Liver (tissue), 9 donors: ENCODE measurements around the gene PCDH19. TPM values are rescaled to one million over a fixed set of nuclear protein-coding genes. Genes with fewer than 3 reads are reported as not detected.

Experiments
- DNase-seq: peaks from one replicate; pipeline ENCODE4 v3.0.0-alpha.2; 2017; ENCODE audit warnings: low spot score
- H3K27ac ChIP-seq, 2 donors: one replicate each; pipeline ENCODE4 v1.7.0; 2013; ENCODE audit warnings: inconsistent platforms in 2 of 2, low read length in 2 of 2, control low read depth in 1 of 2, low read depth in 1 of 2, mild to moderate bottlenecking in 1 of 2
- H3K27me3 ChIP-seq, 4 donors: one replicate each; pipeline versions ENCODE4 v1.6.1 to v1.7.0; 2013; ENCODE audit warnings: low read length in 3 of 4, inconsistent platforms in 1 of 4, mild to moderate bottlenecking in 1 of 4, moderate library complexity in 1 of 4; ENCODE audit not compliant: control insufficient read depth in 4 of 4, insufficient read depth in 4 of 4
- H3K36me3 ChIP-seq, 4 donors: one replicate each; pipeline versions ENCODE4 v1.6.1 to v1.7.0; 2013; ENCODE audit warnings: low read length in 3 of 4, mild to moderate bottlenecking in 3 of 4, low read depth in 1 of 4, moderate library complexity in 1 of 4; ENCODE audit not compliant: control insufficient read depth in 4 of 4, insufficient read depth in 3 of 4
- H3K4me1 ChIP-seq, 4 donors: one replicate each; pipeline versions ENCODE4 v1.6.1 to v1.7.0; 2013; ENCODE audit warnings: low read length in 3 of 4, mild to moderate bottlenecking in 3 of 4, moderate library complexity in 1 of 4; ENCODE audit not compliant: control insufficient read depth in 4 of 4, insufficient read depth in 4 of 4
- H3K4me3 ChIP-seq, 3 donors: one replicate each; pipeline versions ENCODE4 v1.6.1 to v1.7.0; 2013; ENCODE audit warnings: low read length in 3 of 3, control low read depth in 1 of 3, low read depth in 1 of 3, mild to moderate bottlenecking in 1 of 3
- H3K9ac ChIP-seq, 2 donors: one replicate each; pipeline ENCODE4 v1.7.0; 2013; ENCODE audit warnings: low read length in 2 of 2, mild to moderate bottlenecking in 2 of 2, moderate library complexity in 2 of 2, control low read depth in 1 of 2, low read depth in 1 of 2
- H3K9me3 ChIP-seq, 4 donors: one replicate each; pipeline versions ENCODE4 v1.6.1 to v1.7.0; 2013; ENCODE audit warnings: low read length in 3 of 4; ENCODE audit not compliant: control insufficient read depth in 4 of 4
- FOXA2 ChIP-seq: IDR thresholded peaks from 2 replicates; pipeline ENCODE4 v1.6.1; 2016; ENCODE audit warnings: antibody characterized with exemption
- GABPA ChIP-seq, 2 donors: IDR thresholded peaks in 1 of 2; conservative IDR thresholded peaks in 1 of 2; 2 replicates each; pipeline ENCODE4 v1.6.1; 2016; ENCODE audit warnings: antibody characterized with exemption in 2 of 2, mild to moderate bottlenecking in 1 of 2, moderate library complexity in 1 of 2
- HNF4G ChIP-seq: IDR thresholded peaks from 2 replicates; pipeline ENCODE4 v1.6.1; 2016; ENCODE audit warnings: antibody characterized with exemption
- JUND ChIP-seq, 2 donors: IDR thresholded peaks; 2 replicates each; pipeline ENCODE4 v1.6.1; 2016; ENCODE audit warnings: antibody characterized with exemption in 2 of 2
- NR2F2 ChIP-seq: IDR thresholded peaks from 2 replicates; pipeline ENCODE4 v1.6.1; 2016; ENCODE audit warnings: antibody characterized with exemption
- RAD21 ChIP-seq, 2 donors: IDR thresholded peaks; 2 replicates each; pipeline ENCODE4 v1.6.1; 2016; ENCODE audit warnings: antibody characterized with exemption in 2 of 2, mild to moderate bottlenecking in 2 of 2
- REST ChIP-seq: IDR thresholded peaks from 2 replicates; pipeline ENCODE4 v1.6.1; 2016; ENCODE audit warnings: antibody characterized with exemption, mild to moderate bottlenecking
- RXRA ChIP-seq, 2 donors: IDR thresholded peaks; 2 replicates each; pipeline ENCODE4 v1.6.1; 2017 to 2018; ENCODE audit warnings: antibody characterized with exemption in 2 of 2, mild to moderate bottlenecking in 1 of 2
- SP1 ChIP-seq: IDR thresholded peaks from 2 replicates; pipeline ENCODE4 v1.6.1; 2018; ENCODE audit warnings: antibody characterized with exemption, mild to moderate bottlenecking
- TAF1 ChIP-seq: conservative IDR thresholded peaks from 2 replicates; pipeline ENCODE4 v1.6.1; 2016; ENCODE audit warnings: antibody characterized with exemption, mild to moderate bottlenecking
- YY1 ChIP-seq: IDR thresholded peaks from 2 replicates; pipeline ENCODE4 v1.6.1; 2016; ENCODE audit warnings: antibody characterized with exemption, mild to moderate bottlenecking
- WGBS: extraction: QIAGEN DNeasy Blood & Tissue Kit; methylation state at CpG from one replicate; pipeline ENCODE4 v1.1.7; 2013; 5-methylcytosine and 5-hydroxymethylcytosine counted together
- polyA plus RNA-seq, 2 donors: library from polyadenylated mRNA; stranded (reverse) in 1 of 2; unstranded in 1 of 2; fragments of 200-250 nt in 1 of 2; fragments of >200 nt in 1 of 2; fragmentation: Nextera tagmentation in 1 of 2; extraction: Ambion mirVana in 1 of 2; gene quantifications; one replicate each; pipeline versions ENCODE4 v1.2.1 to v1.2.3, GENCODE V29; 2013 to 2015
- total RNA-seq, 2 donors: library from RNA; depleted of rRNA; stranded (reverse); fragments of >200 nt; gene quantifications; one replicate each; pipeline ENCODE4 v1.2.3, GENCODE V29; 2014
- TF ChIP-seq, protein P1 (sequence below): IDR thresholded peaks from 2 replicates; pipeline ENCODE4 v1.6.1; 2016; ENCODE audit warnings: antibody characterized with exemption
- TF ChIP-seq, protein P2 (sequence below): fragments of 150-350 bp; IDR thresholded peaks from 2 replicates; pipeline ENCODE4 v1.5.1; 2017; ENCODE audit warnings: improper control_type of control experiment, low read depth, low read length; ENCODE audit not compliant: missing input control
- TF ChIP-seq, protein P3 (sequence below): IDR thresholded peaks from 2 replicates; pipeline ENCODE4 v1.6.1; 2016; ENCODE audit warnings: antibody characterized with exemption
- donor health status: healthy.
- donor health status: healthy.
- donor health status: healthy.
- donor health status: healthy.
- donor health status: healthy.

The PCDH19 gene
- total and polyA plus RNA-seq, 4 donors: 0.03 to 0.44 (median 0.17) TPM; not detected in 1

DNA sequence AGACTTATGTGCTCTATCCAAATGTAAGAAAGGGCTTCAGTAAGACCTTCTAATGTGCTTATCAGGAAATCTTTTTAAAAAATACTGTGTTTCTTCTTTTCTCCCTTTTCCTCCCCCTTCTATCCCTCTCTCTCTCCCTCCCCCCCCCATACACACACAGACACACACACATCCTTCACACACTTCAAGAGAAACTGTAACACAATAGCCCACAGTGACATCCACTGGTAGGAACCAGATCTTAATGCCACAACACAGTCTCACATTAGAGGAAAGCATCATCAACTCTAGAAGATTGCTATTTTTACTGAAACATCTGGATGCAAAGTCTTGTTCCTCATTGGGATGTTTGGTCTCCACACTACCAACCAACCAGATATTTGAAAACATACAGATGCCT, 4.6 kb downstream of the PCDH19 start:
- H3K9ac ChIP-seq: no peak overlapping the region
- no peak for DNase-seq
- H3K27me3 ChIP-seq: peaks cover 0 to 14% (median 4%) of the 10 kb centered on the region in 4 donors
- no peak overlapping the region for H3K4me3 ChIP-seq
- H3K27ac ChIP-seq: no peak overlapping the region
- H3K36me3 ChIP-seq: no peaks in the 10 kb centered on the region
- peaks cover 0 to 5% (median 2%) of the 10 kb centered on the region in 4 donors for H3K9me3 ChIP-seq
- H3K4me1 ChIP-seq: peaks cover 7 to 26% (median 9%) of the 10 kb centered on the region in 4 donors
- TF ChIP-seq, protein P1, sequence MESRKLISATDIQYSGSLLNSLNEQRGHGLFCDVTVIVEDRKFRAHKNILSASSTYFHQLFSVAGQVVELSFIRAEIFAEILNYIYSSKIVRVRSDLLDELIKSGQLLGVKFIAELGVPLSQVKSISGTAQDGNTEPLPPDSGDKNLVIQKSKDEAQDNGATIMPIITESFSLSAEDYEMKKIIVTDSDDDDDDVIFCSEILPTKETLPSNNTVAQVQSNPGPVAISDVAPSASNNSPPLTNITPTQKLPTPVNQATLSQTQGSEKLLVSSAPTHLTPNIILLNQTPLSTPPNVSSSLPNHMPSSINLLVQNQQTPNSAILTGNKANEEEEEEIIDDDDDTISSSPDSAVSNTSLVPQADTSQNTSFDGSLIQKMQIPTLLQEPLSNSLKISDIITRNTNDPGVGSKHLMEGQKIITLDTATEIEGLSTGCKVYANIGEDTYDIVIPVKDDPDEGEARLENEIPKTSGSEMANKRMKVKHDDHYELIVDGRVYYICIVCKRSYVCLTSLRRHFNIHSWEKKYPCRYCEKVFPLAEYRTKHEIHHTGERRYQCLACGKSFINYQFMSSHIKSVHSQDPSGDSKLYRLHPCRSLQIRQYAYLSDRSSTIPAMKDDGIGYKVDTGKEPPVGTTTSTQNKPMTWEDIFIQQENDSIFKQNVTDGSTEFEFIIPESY: no peak
- TF ChIP-seq SP1 (no peak), RAD21 (IDR thresholded peaks at IDR 0.05) (no peak), HNF4G (no peak), NR2F2 (no peak), GABPA (IDR thresholded peaks at IDR 0.05 in 1 of 2, conservative IDR thresholded peaks at IDR 0.05 in 1 of 2) (no peak), REST (no peak), YY1 (no peak), TAF1 (no peak), RXRA (IDR thresholded peaks at IDR 0.05) (no peak)
- TF ChIP-seq, protein P2, sequence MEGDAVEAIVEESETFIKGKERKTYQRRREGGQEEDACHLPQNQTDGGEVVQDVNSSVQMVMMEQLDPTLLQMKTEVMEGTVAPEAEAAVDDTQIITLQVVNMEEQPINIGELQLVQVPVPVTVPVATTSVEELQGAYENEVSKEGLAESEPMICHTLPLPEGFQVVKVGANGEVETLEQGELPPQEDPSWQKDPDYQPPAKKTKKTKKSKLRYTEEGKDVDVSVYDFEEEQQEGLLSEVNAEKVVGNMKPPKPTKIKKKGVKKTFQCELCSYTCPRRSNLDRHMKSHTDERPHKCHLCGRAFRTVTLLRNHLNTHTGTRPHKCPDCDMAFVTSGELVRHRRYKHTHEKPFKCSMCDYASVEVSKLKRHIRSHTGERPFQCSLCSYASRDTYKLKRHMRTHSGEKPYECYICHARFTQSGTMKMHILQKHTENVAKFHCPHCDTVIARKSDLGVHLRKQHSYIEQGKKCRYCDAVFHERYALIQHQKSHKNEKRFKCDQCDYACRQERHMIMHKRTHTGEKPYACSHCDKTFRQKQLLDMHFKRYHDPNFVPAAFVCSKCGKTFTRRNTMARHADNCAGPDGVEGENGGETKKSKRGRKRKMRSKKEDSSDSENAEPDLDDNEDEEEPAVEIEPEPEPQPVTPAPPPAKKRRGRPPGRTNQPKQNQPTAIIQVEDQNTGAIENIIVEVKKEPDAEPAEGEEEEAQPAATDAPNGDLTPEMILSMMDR: no peak

- Histone ChIP-seq H3K9ac (no peak overlapping the region), H3K27me3 (peaks cover 0 to 14% (median 4%) of the 10 kb centered on the region in 4 donors), H3K27ac (no peak overlapping the region), H3K4me1 (peaks cover 7 to 20% (median 7%) of the 10 kb centered on the region in 4 donors), H3K36me3 (no peaks in the 10 kb centered on the region), H3K9me3 (peaks cover 0 to 5% (median 2%) of the 10 kb centered on the region in 4 donors), H3K4me3 (no peak overlapping the region)
- no peak for DNase-seq
- WGBS: 27% methylated on average over 3 of the region's 3 CpGs
- TF ChIP-seq FOXA2 (no peak), GABPA (IDR thresholded peaks at IDR 0.05 in 1 of 2, conservative IDR thresholded peaks at IDR 0.05 in 1 of 2) (no peak), JUND (IDR thresholded peaks at IDR 0.05) (no peak)
- TF ChIP-seq, protein P3, sequence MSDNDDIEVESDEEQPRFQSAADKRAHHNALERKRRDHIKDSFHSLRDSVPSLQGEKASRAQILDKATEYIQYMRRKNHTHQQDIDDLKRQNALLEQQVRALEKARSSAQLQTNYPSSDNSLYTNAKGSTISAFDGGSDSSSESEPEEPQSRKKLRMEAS: no peak
Measured at GRCh38 chrX:100404851-100405250, 5.2 kb downstream of the PCDH19 start.
